ENCODE data around the gene LRP5. TPM values are rescaled to one million over a fixed set of nuclear protein-coding genes. Genes with fewer than 3 reads are reported as not detected.
"Not testable (repeated sequence)": the region's sequence is repeated elsewhere in the genome, so short reads cannot be mapped to it uniquely, and the experiment has no call there.

The LRP5 gene
- total RNA-seq, 1 experiment from 2014 or later, result 13.7 TPM

- DNase-seq (ENCODE audit: low spot score), result peak; percentile 36
Observed at GRCh38 chr11:68441466-68442230, 129.3 kb downstream of the LRP5 start.

- no peak for DNase-seq (ENCODE audit: low spot score)
Observed at GRCh38 chr11:68442433-68442832, 130.0 kb downstream of the LRP5 start.

DNA sequence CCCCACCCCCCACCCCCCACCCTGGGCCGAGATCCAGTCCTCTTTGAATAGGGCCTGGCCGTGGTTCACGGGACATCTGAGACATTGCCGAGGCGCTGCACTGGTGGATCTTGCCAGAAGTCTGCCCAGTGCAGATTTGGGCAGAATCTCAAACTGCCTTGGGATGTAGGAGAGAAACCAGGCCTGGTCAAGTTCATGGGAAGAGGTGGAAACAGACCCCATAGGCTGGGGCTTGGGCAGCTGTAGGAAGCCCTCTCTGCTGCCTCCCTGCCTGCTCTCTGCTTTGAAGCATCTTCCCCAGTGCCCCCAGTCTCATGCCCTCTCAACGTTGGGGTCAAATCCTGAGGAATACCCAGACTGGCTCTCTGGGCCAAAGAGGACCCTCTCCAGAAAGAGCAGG lies 132.2 kb downstream of the LRP5 start:
- DNase-seq (ENCODE audit: low spot score), result no peak

- no peak for DNase-seq (ENCODE audit: low spot score)
Observed at GRCh38 chr11:68445531-68446035, 133.2 kb downstream of the LRP5 start.

- DNase-seq (ENCODE audit: low spot score), result no peak
Observed at GRCh38 chr11:68446046-68446725, 133.8 kb downstream of the LRP5 start.

DNA sequence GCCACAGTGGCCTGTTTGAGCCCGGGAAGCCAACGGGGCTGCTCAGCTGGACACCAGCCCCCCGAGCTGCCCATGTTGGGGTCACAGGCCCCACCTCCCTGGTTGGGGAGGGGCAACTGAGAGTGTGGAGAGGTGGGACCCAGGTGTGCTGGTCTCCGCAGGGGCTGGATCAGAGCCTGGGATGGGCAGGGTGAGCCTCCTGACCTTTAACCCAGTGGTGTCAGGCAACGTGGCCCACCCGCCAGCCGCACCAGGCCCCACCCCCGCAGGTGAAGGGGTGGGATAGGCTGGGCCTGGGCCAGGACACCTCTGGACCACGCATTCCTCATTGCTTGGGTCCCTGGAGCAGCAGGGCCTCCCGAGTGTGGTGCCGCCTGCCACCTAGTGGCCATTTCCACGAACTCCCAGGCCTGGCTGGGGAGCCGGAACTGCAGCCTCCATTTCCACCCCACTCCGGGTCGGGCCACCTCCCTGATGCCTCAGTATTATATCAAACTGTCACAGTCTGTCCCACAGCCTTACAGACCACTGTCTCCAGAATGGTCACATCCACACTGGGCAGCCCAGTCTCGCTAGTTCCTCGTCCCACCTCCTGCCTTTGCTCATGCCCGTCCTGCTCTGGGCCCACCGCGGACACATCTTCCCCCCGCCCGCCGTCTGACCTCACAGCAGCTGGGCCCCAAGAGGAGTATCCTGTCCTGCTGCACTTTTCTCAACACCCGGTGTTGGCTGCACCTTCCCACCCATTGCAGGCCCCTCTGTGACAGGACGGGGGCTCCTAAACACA lies 134.8 kb downstream of the LRP5 start:
- DNase-seq (ENCODE audit: low spot score), result peak; percentile 53

DNA sequence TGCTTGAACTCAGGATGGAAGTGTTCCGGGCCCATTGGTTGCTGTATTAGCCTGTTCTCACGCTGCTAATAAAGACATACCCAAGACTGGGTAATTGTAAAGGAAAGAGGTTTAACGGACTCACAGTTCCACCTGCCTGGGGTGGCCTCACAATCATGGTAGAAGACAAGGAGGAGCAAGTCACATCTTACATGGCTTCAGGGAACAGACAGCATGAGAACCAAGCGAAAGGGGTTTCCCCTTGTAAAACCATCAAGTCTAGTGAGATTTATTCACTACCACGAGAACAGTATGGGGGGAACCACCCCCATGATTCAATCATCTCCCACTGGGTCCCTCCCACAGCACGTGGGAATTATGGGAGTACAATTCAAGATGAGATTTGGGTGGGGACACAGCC lies 135.5 kb downstream of the LRP5 start:
- DNase-seq (ENCODE audit: low spot score), result not testable (repeated sequence)

DNA sequence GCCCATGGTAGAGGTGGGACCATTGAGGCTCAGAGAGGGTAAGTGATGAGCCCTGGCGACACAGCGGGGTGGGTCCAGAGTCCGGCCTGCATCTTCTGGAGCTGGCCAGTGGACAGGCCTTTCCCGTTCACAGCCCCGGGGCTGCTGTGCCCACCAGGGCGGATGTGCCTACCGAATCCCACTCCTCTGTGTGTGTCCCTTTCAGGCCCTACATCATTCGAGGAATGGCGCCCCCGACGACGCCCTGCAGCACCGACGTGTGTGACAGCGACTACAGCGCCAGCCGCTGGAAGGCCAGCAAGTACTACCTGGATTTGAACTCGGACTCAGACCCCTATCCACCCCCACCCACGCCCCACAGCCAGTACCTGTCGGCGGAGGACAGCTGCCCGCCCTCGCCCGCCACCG lies 136.2 kb downstream of the LRP5 start:
- DNase-seq (ENCODE audit: low spot score), result no peak

DNA sequence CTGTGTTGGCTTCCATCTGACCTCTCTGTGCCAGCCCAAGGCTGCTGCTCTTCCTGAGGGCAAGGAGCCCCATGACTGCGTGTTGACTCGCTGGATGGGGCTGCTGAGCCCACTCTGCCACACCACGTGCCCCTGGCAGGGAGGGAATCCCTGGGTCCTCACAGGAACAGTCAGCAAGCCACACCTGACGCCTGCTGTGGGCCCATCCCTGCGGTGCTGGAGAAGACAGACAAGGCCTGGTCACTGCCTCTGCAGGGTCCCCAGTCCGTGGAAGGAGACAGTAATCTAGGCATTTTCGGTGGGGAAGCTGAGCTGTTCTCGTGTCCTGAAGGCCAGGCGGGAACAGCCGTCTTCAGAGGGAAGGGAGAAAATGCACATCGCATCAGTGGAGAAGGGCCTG lies 137.6 kb downstream of the LRP5 start:
- no peak for DNase-seq (ENCODE audit: low spot score)

DNA sequence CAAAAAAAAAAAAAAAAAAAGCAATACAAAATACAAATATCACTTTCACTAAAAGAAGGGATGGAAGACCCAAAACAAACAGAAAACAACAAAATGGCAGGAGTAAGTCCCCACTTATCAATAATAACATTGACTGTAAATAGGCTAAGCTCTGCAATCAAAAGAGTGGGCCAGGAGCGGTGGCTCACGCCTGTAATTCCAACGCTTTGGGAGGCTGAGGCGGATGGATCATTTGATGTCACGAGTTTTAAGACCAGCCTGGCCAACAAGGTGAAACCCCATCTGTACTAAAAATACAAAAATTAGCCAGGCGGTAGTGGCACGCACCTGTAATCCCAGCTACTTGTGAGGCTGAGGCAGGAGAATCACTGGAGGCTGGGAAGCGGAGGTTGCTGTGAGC lies 138.3 kb downstream of the LRP5 start:
- no peak for DNase-seq (ENCODE audit: low spot score)

DNA sequence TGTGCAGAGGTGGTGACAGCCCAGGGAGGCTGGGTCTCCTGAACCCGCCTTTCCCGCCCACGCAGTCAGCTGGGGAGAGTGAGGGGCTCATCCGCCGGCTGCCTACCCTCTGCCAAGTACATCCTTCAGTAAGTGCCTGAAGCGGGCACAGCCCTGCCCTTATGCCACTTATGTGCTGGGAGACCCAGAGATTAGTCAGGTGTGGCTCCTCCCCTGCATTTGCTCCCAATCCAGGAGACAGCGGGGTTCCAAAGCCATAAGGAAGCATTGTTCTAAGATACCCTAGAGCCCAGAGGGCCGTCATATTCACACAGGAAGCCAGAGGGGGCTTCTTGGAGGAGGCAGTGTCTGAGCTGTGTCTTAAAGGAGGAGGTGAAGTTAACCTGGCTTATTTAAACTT lies 142.4 kb downstream of the LRP5 start:
- no peak for DNase-seq (ENCODE audit: low spot score)

- no peak for DNase-seq (ENCODE audit: low spot score)
Observed at GRCh38 chr11:68455485-68455884, 143.1 kb downstream of the LRP5 start.

GRCh38 chr11:68457216-68457897 lies 145.0 kb downstream of the LRP5 start:
- no peak for DNase-seq (ENCODE audit: low spot score)

DNA sequence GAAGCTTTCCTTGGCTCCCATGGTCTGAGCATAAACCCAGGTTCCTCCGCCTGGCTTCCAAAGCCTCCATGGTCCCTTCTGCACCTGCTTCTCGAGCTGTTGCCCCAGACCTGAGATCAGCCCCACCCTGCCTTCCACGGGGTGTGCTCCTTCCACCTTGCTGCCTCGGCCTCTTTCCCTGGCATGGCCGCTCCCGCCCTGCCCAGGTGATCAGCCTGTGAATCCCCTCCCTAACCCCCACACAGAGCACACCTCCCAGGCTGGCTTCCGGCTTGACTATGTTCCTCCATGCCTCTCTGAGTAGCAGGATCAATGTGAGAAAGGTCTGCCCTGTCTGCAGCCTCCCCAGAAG lies 145.5 kb downstream of the LRP5 start:
- DNase-seq (ENCODE audit: low spot score), result no peak

GRCh38 chr11:68458340-68458739 lies 145.9 kb downstream of the LRP5 start:
- DNase-seq (ENCODE audit: low spot score), result not testable (repeated sequence)

DNA sequence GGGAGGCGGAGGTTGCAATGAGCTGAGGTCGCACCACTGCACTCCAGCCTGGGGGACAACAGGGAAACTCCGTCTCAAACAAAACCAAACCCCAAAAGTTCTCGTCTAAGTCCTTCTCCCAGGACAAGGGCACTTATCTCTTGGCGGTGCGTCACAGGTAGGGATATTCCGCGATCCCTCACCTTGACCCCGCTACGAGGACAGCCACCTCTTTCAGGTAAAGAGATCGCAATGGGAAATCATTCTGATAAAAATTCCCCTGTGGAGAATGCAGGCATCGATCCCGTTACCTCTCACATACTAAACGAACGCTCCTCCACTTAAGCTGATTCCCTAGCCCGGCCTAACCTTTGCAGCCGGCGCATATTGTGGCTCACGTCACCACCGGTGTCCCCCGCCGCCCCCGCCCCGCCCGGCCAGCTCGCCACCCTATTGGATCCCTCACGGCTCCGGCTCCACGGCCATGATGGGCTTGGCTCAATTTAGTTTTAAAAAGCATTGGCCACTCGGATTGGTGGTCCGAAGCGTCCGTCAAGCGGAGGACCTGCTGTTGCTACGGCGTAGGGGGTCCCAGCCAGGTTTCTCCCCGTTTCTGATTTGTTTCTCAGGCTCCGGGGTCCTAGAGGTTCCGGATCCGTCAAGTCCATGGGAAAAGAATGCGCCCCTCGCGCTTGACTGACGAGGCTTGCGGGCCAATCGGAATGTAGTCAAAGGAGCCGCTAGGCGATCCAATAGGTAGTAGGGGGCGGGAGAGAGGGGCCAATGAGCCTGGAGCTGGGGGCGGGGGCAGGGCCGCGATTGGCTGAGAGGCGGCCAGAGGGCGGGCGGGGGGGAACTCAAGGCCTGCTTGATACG lies 147.7 kb downstream of the LRP5 start:
- peak; percentile 96 for DNase-seq (ENCODE audit: low spot score)

DNA sequence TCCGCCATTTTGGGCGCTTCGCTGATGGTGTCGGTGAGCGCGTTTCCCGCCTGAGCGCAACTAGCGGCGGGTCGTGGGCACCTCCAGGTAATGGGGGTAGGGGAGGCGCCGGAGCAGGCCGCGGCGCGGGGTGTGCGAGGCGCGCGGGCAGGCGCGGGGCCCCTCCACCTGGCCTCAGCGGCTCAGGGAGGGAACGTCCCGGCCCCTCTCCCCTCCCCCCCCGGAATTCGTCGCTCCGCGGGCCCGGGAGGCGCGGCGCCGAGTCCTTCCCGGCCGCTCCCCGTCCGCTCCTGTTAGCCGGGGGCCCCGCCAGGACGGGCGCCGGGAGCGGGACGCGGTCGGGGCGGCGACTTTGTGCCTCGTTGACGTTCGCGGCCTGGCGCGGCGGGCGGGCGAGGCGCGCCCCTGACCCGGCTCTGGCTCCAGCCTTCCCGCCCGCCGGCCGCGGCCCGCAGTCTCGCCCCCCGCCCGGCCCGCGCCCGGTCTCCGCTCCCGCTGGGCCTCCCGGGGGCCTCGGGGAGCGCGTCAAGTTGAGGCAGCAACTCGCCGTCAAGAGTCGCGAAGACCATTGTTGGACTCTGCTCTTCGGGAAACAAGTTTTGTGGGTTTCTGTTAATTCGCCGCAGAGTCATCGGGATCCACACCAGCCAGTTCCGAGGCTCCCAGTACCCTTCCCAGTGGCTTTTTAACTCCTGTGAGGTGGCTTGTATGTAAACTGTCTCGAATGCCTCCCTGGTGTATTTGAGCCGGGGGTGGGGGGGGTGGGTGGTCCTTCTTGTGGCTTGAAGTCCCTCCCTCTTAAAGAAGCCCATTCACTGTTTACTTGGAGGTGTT lies 148.6 kb downstream of the LRP5 start, which contains the start of gene PPP6R3:
TSS of gene PPP6R3 (plus strand) at position 12 of the 834 bp plus-strand sequence. CDS start 76,913 bp downstream, outside the sequence.
- no peak for DNase-seq (ENCODE audit: low spot score)

DNA sequence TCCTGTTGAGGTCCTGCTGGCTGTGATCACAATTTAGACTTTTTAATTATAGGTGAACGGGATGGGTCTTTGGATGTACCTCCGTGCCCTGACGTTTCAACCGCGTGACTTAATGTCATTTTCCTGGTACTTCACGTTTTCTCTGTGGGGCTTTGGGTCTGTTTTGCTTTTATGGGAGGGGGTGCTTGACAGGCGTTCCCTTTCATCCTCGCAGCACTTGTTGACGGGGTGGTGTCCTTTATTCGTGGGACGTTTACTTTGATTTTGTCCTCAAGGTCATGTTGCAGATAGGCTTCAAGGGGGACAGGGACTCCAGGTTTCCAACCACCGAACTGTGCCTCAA lies 149.2 kb downstream of the LRP5 start:
- no peak for DNase-seq (ENCODE audit: low spot score)

DNA sequence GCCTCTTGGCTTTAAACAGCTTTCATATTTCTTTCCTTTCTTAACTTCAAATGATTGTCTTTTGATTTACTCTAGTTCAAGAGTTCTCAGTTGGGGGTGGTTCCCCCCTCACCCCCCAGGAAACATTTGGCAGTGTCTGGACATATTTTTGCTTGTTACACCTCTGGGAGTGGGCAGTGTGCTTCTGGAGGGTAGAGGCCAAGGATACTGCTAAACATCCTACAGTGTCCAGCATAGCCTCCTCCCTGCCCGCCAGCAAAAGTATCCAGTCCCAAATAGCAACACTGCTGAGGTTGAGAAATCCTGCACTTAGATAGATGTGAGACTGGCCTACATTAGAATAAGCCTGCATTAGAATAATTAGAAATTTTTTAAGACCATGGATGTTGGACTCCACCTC lies 151.3 kb downstream of the LRP5 start:
- DNase-seq (ENCODE audit: low spot score), result no peak
